ENCODE measurements around the gene APOBEC3H.

GRCh38 chr22:39152024-39152510 is 55.0 kb downstream of the APOBEC3H start:
- TF ChIP-seq, protein P1, sequence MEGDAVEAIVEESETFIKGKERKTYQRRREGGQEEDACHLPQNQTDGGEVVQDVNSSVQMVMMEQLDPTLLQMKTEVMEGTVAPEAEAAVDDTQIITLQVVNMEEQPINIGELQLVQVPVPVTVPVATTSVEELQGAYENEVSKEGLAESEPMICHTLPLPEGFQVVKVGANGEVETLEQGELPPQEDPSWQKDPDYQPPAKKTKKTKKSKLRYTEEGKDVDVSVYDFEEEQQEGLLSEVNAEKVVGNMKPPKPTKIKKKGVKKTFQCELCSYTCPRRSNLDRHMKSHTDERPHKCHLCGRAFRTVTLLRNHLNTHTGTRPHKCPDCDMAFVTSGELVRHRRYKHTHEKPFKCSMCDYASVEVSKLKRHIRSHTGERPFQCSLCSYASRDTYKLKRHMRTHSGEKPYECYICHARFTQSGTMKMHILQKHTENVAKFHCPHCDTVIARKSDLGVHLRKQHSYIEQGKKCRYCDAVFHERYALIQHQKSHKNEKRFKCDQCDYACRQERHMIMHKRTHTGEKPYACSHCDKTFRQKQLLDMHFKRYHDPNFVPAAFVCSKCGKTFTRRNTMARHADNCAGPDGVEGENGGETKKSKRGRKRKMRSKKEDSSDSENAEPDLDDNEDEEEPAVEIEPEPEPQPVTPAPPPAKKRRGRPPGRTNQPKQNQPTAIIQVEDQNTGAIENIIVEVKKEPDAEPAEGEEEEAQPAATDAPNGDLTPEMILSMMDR (IDR thresholded peaks at IDR 0.05; ENCODE audit: poor library complexity): no peak
- no peak for TF ChIP-seq EZH2 (IDR thresholded peaks at IDR 0.05; ENCODE audit: borderline replicate concordance)

Data from hepatocyte (in vitro differentiated cells).